Measurements from ENCODE around the gene KIF3A. TPM values are rescaled to one million over a fixed set of nuclear protein-coding genes. Genes with fewer than 3 reads are reported as not detected.
A peak's percentile ranks its signal among the peaks of the same experiment; 100 is the strongest.

Gene KIF3A
- total and polyA plus RNA-seq, 3 donors from 2014 or later, result 23.2 to 38.6 (median 30.8) TPM

DNA sequence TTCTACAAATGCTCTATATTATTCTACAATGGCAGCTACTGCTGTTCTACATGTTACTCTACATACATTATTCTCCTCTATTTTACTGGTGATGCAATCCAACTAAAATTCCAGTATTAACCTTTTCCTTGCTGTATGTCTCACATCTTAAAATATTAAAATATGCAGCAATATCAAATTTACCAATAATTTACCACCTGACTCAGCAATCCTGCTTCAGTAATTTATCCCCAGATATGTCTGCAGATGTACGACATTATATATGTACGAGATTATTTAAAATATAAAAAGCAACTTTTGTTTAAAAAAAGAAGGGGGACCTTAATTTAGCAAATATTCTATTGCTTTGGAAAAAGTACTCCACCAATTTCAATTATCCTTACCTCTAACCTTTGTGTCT is 11.6 kb downstream of the KIF3A start:
- WGBS, 2 donors, result 96 to 98% methylated on average over 2 of the region's 2 CpGs
- intact Hi-C loops (cut with DNase I; ENCODE audit: low total_unique reads), result no loop called here
- no peak for DNase-seq
- Histone ChIP-seq H3K4me1 (no peaks in the 10 kb centered on the region), H3K27ac (no peak overlapping the region), H3K27me3 (no peaks in the 10 kb centered on the region), H3K4me3 (no peak overlapping the region), H3K36me3 (ENCODE audit: low read depth, missing control alignments) (no peaks in the 10 kb centered on the region), H3K9me3 (no peaks in the 10 kb centered on the region)
- TF ChIP-seq POLR2A (IDR thresholded peaks at IDR 0.05), result no peak
- TF ChIP-seq, protein P1, sequence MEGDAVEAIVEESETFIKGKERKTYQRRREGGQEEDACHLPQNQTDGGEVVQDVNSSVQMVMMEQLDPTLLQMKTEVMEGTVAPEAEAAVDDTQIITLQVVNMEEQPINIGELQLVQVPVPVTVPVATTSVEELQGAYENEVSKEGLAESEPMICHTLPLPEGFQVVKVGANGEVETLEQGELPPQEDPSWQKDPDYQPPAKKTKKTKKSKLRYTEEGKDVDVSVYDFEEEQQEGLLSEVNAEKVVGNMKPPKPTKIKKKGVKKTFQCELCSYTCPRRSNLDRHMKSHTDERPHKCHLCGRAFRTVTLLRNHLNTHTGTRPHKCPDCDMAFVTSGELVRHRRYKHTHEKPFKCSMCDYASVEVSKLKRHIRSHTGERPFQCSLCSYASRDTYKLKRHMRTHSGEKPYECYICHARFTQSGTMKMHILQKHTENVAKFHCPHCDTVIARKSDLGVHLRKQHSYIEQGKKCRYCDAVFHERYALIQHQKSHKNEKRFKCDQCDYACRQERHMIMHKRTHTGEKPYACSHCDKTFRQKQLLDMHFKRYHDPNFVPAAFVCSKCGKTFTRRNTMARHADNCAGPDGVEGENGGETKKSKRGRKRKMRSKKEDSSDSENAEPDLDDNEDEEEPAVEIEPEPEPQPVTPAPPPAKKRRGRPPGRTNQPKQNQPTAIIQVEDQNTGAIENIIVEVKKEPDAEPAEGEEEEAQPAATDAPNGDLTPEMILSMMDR (IDR thresholded peaks at IDR 0.05), result no peak

DNA sequence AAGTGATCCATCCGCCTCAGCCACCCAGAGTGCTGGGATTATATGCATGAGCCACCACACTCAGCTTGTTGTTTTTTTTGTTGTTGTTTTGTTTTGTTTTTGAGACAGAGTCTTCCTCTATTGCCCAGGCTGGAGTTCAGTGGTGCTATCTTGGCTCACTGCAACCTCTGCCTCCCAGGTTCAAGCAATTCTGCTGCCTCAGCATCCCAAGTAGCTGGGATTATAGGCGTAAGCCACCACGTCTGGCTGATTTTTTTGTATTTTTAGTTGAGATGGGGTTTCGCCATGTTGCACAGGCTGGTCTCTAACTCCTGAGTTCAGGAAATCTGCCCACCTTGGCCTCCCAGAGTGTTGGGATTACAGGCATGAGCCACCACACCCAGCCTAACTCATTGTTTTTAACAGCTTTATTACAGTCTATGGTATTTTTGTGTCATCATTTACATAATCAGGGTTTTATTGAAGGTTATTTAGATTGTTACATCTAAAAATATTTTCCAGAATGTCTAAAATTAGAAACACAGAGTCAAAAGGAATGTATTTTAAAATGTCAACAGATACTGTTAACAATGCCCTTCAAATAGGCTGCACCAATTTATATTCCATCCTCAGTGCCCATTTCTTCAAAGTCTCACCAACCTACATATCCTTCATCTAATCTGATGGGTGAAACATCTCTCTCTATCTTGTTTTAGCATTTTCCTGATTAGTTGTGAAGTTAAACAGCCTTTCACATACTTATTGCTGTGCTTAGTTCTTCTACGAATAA is 18.6 kb downstream of the KIF3A start:
- intact Hi-C loops (cut with DNase I; ENCODE audit: low total_unique reads), result no loop called here
- no peaks in the 10 kb centered on the region for H3K4me1 ChIP-seq
- no peaks in the 10 kb centered on the region for H3K27me3 ChIP-seq
- no peaks in the 10 kb centered on the region for H3K36me3 ChIP-seq (ENCODE audit: low read depth, missing control alignments)
- 89 to 96% methylated on average over 5 of the region's 5 CpGs for WGBS, 2 donors
- no peaks in the 10 kb centered on the region for H3K9me3 ChIP-seq
- no peak for DNase-seq
- H3K4me3 ChIP-seq, result no peak overlapping the region
- TF ChIP-seq, protein P1 (IDR thresholded peaks at IDR 0.05), result no peak
- TF ChIP-seq POLR2A (IDR thresholded peaks at IDR 0.05), result no peak
- H3K27ac ChIP-seq, result no peak overlapping the region

DNA sequence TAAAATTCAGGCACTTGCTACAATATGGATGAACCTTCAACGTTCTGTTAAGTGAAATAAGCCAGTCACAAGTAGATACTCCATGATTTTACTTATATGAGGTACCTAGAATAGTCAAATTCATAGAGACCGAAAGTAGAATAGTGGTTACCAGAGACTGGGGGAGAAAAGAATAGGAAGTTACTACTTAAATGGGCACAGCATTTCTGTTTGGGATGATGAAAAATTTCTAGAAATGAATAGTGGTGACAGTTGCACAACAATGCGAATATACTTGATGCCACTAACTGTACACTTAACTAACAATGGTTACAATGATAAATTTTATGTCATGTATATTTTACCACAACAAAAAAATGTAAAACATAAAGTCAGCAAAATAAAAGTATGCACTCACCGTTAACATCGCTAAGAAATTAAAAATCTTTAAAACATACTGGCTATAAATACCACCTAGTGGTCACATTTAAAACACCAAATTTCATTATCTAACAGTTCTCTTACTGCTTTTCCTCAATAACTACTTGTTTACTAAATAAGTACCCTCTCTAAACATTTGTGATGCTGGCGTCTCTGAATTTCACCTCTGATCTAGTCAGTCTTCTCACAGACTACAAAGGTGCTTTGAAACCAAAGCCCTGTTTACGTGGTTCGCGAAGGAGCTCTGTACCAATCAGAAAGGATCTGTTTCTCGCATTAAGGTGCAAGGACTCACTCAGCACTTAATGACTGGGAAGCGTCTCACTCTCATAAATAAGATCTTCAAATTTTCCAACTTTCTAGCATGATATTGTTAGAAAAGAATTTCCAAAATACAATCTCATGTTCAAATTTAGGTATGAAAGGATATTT is 22.7 kb downstream of the KIF3A start:
- intact Hi-C loops (cut with DNase I; ENCODE audit: low total_unique reads), result no loop called here
- 60 to 65% methylated on average over 11 of the region's 11 CpGs for WGBS, 2 donors
- TF ChIP-seq POLR2A (IDR thresholded peaks at IDR 0.05), result no peak
- TF ChIP-seq, protein P1 (IDR thresholded peaks at IDR 0.05), result peak in 2 of 3 experiments; percentile 25 to 56
- Histone ChIP-seq H3K27me3 (no peaks in the 10 kb centered on the region), H3K4me3 (no peak overlapping the region), H3K9me3 (no peaks in the 10 kb centered on the region), H3K4me1 (no peaks in the 10 kb centered on the region), H3K36me3 (ENCODE audit: low read depth, missing control alignments) (no peaks in the 10 kb centered on the region), H3K27ac (no peak overlapping the region)
- no peak for DNase-seq

DNA sequence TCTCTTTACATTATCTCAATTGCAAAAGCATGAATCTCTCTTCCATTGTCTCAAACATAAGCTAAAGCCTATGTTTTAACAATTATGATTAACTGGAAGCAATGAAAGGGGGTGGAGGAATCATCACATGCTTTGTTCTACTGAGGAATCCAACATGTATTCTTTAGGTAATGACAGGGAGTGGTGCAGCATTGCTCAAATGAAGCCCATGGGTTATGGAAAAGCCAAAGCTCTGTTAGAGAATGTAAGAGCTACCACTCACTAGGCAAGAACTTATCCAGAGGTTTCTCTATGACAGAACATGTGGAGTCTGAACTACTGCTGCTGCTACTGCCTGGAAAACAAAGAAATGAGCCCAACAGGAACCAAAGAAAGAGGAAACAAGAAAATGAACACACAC is 28.7 kb downstream of the KIF3A start:
- no peak for TF ChIP-seq POLR2A (IDR thresholded peaks at IDR 0.05)
- TF ChIP-seq, protein P1 (IDR thresholded peaks at IDR 0.05), result no peak
- Histone ChIP-seq H3K27ac (no peak overlapping the region), H3K27me3 (no peaks in the 10 kb centered on the region), H3K9me3 (no peaks in the 10 kb centered on the region), H3K36me3 (ENCODE audit: low read depth, missing control alignments) (no peaks in the 10 kb centered on the region), H3K4me3 (no peak overlapping the region), H3K4me1 (no peaks in the 10 kb centered on the region)
- no peak for DNase-seq
- intact Hi-C loops (cut with DNase I; ENCODE audit: low total_unique reads), result no loop called here

All from testis (tissue), 3 donors.